Testis (tissue), 3 donors: ENCODE data around the gene HMMR. TPM values are rescaled to one million over a fixed set of nuclear protein-coding genes. Genes with fewer than 3 reads are reported as not detected.

Experiments
- DNase-seq: peaks from one replicate; pipeline ENCODE4 v3.0.0-alpha.2; 2019
- H3K27ac ChIP-seq, 2 donors: fragments of 200-600 bp; sonication (generic); one replicate each; pipeline ENCODE4 v1.5.1; 2019
- H3K27me3 ChIP-seq: fragments of 200-600 bp; sonication (generic); one replicate; pipeline ENCODE4 v1.5.1; 2019
- H3K36me3 ChIP-seq: fragments of 200-600 bp; sonication (generic); one replicate; pipeline ENCODE4 v1.5.1; 2017; ENCODE audit warnings: low read depth; ENCODE audit errors: missing control alignments
- H3K4me1 ChIP-seq: fragments of 200-600 bp; sonication (generic); one replicate; pipeline ENCODE4 v1.5.1; 2019
- H3K4me3 ChIP-seq, 2 donors: fragments of 200-600 bp; sonication (generic); one replicate each; pipeline ENCODE4 v1.5.1; 2017 to 2019
- H3K9me3 ChIP-seq: fragments of 200-600 bp; sonication (generic); one replicate; pipeline ENCODE4 v1.5.1; 2017
- POLR2A ChIP-seq: fragments of 450-650 bp; IDR thresholded peaks from one replicate; pipeline ENCODE4 v1.6.1; 2017; ENCODE audit warnings: antibody characterized with exemption, mild to moderate bottlenecking, moderate library complexity
- WGBS, 2 donors: methylation state at CpG; one replicate each; pipeline ENCODE4 v1.1.5; 2018; 5-methylcytosine and 5-hydroxymethylcytosine counted together
- intact Hi-C: fragments of 100-400 bp; cut with DNase I; formaldehyde crosslinking; loops from one replicate; pipeline ENCODE4 v1.15.1; 2023; ENCODE audit warnings: low total_unique reads
- polyA plus RNA-seq: library from polyadenylated mRNA; stranded (reverse); fragments of 350-450 nt; fragmentation: Illumina TruSeq; extraction: RNeasy Lipid Tissue Mini Kit (QIAGEN cat#74804); gene quantifications from one replicate; pipeline ENCODE4 v1.2.3, GENCODE V29; 2014; ENCODE audit warnings: low read depth, low replicate concordance; ENCODE audit not compliant: insufficient read depth
- total RNA-seq, 2 donors: library from RNA; depleted of rRNA; stranded (reverse); fragments of >200 nt; gene quantifications; one replicate each; pipeline ENCODE4 v1.2.3, GENCODE V29; 2016
- TF ChIP-seq, protein P1 (sequence below), 3 experiments: fragments of 450-650 bp in 2 of 3; fragments of 200-600 bp in 1 of 3; sonication (generic) in 1 of 3; IDR thresholded peaks; one replicate each; pipeline ENCODE4 v1.5.1; 2016 to 2019; ENCODE audit warnings: antibody characterized with exemption in 3 of 3, mild to moderate bottlenecking in 2 of 3, moderate library complexity in 1 of 3

Gene HMMR
- total and polyA plus RNA-seq, 3 donors from 2014 or later = 11.5 to 20.9 (median 14.5) TPM

- TF ChIP-seq POLR2A = no peak
- TF ChIP-seq, protein P1, sequence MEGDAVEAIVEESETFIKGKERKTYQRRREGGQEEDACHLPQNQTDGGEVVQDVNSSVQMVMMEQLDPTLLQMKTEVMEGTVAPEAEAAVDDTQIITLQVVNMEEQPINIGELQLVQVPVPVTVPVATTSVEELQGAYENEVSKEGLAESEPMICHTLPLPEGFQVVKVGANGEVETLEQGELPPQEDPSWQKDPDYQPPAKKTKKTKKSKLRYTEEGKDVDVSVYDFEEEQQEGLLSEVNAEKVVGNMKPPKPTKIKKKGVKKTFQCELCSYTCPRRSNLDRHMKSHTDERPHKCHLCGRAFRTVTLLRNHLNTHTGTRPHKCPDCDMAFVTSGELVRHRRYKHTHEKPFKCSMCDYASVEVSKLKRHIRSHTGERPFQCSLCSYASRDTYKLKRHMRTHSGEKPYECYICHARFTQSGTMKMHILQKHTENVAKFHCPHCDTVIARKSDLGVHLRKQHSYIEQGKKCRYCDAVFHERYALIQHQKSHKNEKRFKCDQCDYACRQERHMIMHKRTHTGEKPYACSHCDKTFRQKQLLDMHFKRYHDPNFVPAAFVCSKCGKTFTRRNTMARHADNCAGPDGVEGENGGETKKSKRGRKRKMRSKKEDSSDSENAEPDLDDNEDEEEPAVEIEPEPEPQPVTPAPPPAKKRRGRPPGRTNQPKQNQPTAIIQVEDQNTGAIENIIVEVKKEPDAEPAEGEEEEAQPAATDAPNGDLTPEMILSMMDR (IDR thresholded peaks at IDR 0.05) = no peak
- H3K36me3 ChIP-seq = no peaks in the 10 kb centered on the region
- WGBS, 2 donors = 19 to 27% methylated on average over 7 of the region's 7 CpGs
- intact Hi-C loops = loop anchor here (10.0 kb wide), 1 partner anchor 55 kb away; no protein-coding TSS in a partner anchor
- no peak for DNase-seq
- H3K9me3 ChIP-seq = no peaks in the 10 kb centered on the region
- H3K4me1 ChIP-seq = peaks cover 29% of the 10 kb centered on the region
- peak overlapping the region; percentile 36 to 76 for H3K27ac ChIP-seq
- no peak overlapping the region for H3K4me3 ChIP-seq
- H3K27me3 ChIP-seq = no peaks in the 10 kb centered on the region
Observed at GRCh38 chr5:163509291-163509951, 49.0 kb downstream of the HMMR start.

- Histone ChIP-seq H3K27me3 (no peaks in the 10 kb centered on the region), H3K9me3 (no peaks in the 10 kb centered on the region), H3K36me3 (no peaks in the 10 kb centered on the region), H3K27ac (no peak overlapping the region), H3K4me1 (peaks cover 20% of the 10 kb centered on the region), H3K4me3 (no peak overlapping the region)
- TF ChIP-seq, protein P1 (IDR thresholded peaks at IDR 0.05) = no peak
- no peak for TF ChIP-seq POLR2A
- 89 to 94% methylated on average over 5 of the region's 5 CpGs for WGBS, 2 donors
- no peak for DNase-seq
- intact Hi-C loops = no loop called here
Observed at GRCh38 chr5:163512526-163512925, 52.1 kb downstream of the HMMR start.

DNA sequence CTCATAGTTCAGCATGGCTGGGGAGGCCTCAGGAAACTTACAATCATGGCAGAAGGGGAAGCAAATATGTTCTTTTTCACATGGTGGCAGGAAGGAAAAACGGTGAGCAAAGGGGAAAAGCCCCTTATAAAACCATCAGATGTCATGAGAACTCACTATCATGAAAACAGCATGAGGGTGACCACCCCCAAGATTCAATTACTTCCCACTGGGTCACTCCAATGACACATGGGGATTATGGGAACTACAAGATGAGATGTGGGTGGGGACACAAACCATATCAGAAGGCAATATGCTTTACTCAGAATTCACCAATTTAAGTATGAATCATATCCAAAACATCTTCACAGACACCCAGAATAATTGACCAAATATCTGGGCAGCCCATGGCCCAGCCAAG lies 64.7 kb downstream of the HMMR start:
- TF ChIP-seq POLR2A = no peak
- TF ChIP-seq, protein P1 (IDR thresholded peaks at IDR 0.05) = no peak
- Histone ChIP-seq H3K4me3 (no peak overlapping the region), H3K36me3 (no peaks in the 10 kb centered on the region), H3K4me1 (peaks cover 6% of the 10 kb centered on the region), H3K27me3 (no peaks in the 10 kb centered on the region), H3K9me3 (no peaks in the 10 kb centered on the region), H3K27ac (no peak overlapping the region)
- intact Hi-C loops = no loop called here
- WGBS, 2 donors = 89 to 91% methylated on average over 1 of the region's 1 CpG
- DNase-seq = no peak

GRCh38 chr5:163529698-163530097 lies 69.3 kb downstream of the HMMR start:
- H3K36me3 ChIP-seq = no peaks in the 10 kb centered on the region
- intact Hi-C loops = no loop called here
- H3K4me1 ChIP-seq = peaks cover 12% of the 10 kb centered on the region
- no peak overlapping the region for H3K4me3 ChIP-seq
- no peak for TF ChIP-seq POLR2A
- TF ChIP-seq, protein P1 (IDR thresholded peaks at IDR 0.05) = no peak
- no peak overlapping the region for H3K27ac ChIP-seq
- DNase-seq = peak; percentile 71
- 29 to 45% methylated on average over 5 of the region's 5 CpGs for WGBS, 2 donors
- no peaks in the 10 kb centered on the region for H3K27me3 ChIP-seq
- H3K9me3 ChIP-seq = no peaks in the 10 kb centered on the region

DNA sequence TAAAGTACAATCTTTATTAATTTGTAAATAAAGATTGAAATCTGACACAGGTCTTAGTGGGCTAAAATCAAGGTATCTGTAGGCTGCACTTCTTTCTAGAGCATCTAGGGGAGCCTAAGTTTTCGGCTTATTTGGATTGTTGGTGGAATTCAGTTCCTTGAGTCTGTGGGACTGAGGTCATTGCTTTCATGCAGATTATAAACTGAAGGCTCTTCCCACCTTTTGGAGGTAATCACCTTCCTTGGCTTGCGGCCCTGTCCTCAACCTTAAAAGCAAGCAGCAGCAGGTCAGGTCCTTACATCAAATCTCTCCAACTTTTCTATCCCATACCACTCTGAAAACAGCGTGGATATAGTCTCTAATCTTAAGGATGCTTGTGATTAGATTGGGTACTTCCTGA lies 70.8 kb downstream of the HMMR start:
- Histone ChIP-seq H3K4me1 (peaks cover 12% of the 10 kb centered on the region), H3K9me3 (no peaks in the 10 kb centered on the region), H3K27ac (no peak overlapping the region), H3K4me3 (no peak overlapping the region), H3K36me3 (no peaks in the 10 kb centered on the region), H3K27me3 (no peaks in the 10 kb centered on the region)
- intact Hi-C loops = no loop called here
- DNase-seq = no peak
- TF ChIP-seq, protein P1 (IDR thresholded peaks at IDR 0.05) = no peak
- TF ChIP-seq POLR2A = no peak
- 84 to 90% methylated on average over 3 of the region's 3 CpGs for WGBS, 2 donors
